PC-3 (cell line): ENCODE data around the gene NEDD9. TPM values are rescaled to one million over a fixed set of nuclear protein-coding genes. Genes with fewer than 3 reads are reported as not detected.

Experiments
- ATAC-seq: fragments of 200-7000 bp; cut with Tn5 transposase; 2 replicates; pipeline ENCODE4 v1.9.1; 2020; ENCODE audit warnings: mild to moderate bottlenecking, moderate library complexity
- BruUV-seq: library from RNA; stranded (reverse); fragments of 400-500 nt; replicated peaks from 2 replicates; lab custom pipeline; 2021; lab: Mats Ljungman, UMichigan
- CTCF ChIA-PET: fragments of 300-600 bp; sonication (Branson Sonifier 250); formaldehyde crosslinking; loops from one replicate; lab custom pipeline; 2022; ENCODE audit warnings: antibody characterized with exemption; lab: Charles Lee
- POLR2A ChIA-PET: fragments of 300-600 bp; sonication (Branson Sonifier 250); formaldehyde crosslinking; loops from one replicate; lab custom pipeline; 2022; ENCODE audit warnings: antibody characterized with exemption; ENCODE audit not compliant: unreplicated experiment; lab: Charles Lee
- DNase-seq: peaks from one replicate; pipeline ENCODE4 v3.0.0-alpha.2; 2015
- H2AFZ ChIP-seq: fragments of 300-600 bp; sonication (generic); 2 replicates; pipeline ENCODE4 v1.6.0; 2016; ENCODE audit warnings: antibody characterized with exemption, low read length
- H3F3A ChIP-seq: fragments of 300-600 bp; sonication (generic); one replicate; pipeline ENCODE4 v1.6.0; 2017; ENCODE audit warnings: antibody characterized with exemption, low read length, control low read depth, mild to moderate bottlenecking; ENCODE audit not compliant: unreplicated experiment
- H3K27ac ChIP-seq: fragments of 300-600 bp; sonication (generic); 2 replicates; pipeline ENCODE4 v1.5.1; 2016; ENCODE audit warnings: mild to moderate bottlenecking, low read length
- H3K27me3 ChIP-seq: fragments of 300-600 bp; sonication (generic); 2 replicates; pipeline ENCODE4 v1.6.1; 2016; ENCODE audit warnings: low read length, mixed read lengths
- H3K36me3 ChIP-seq: fragments of 300-600 bp; sonication (generic); 2 replicates; pipeline ENCODE4 v1.6.1; 2016; ENCODE audit warnings: low read depth, mixed run types, low read length, mixed read lengths
- H3K4me1 ChIP-seq: fragments of 300-600 bp; sonication (generic); 2 replicates; pipeline ENCODE4 v1.5.1; 2016; ENCODE audit warnings: low read length; ENCODE audit not compliant: insufficient read depth
- H3K4me2 ChIP-seq: fragments of 300-600 bp; sonication (generic); 2 replicates; pipeline ENCODE4 v1.6.0; 2016; ENCODE audit warnings: low read length
- H3K4me3 ChIP-seq: fragments of 300-600 bp; sonication (generic); 2 replicates; pipeline ENCODE4 v1.5.1; 2016; ENCODE audit warnings: mild to moderate bottlenecking, low read length, mixed read lengths
- H3K79me2 ChIP-seq: fragments of 300-600 bp; sonication (generic); 2 replicates; pipeline ENCODE4 v1.6.1; 2017; ENCODE audit warnings: low read length, mixed read lengths
- H3K9ac ChIP-seq: fragments of 300-600 bp; sonication (generic); 2 replicates; pipeline ENCODE4 v1.6.0; 2016; ENCODE audit warnings: mild to moderate bottlenecking, low read length
- H3K9me2 ChIP-seq: fragments of 300-600 bp; sonication (generic); replicated peaks from 2 replicates; pipeline ENCODE4 v1.6.1; 2016; ENCODE audit warnings: mixed run types, low read length, mixed read lengths
- H3K9me3 ChIP-seq: fragments of 300-600 bp; sonication (generic); 2 replicates; pipeline ENCODE4 v1.6.1; 2016; ENCODE audit warnings: low read length, mixed read lengths
- H4K20me1 ChIP-seq: fragments of 300-600 bp; sonication (generic); 2 replicates; pipeline ENCODE4 v1.6.1; 2016; ENCODE audit warnings: low read length, mixed read lengths
- CTCF ChIP-seq: fragments of 300-600 bp; sonication (generic); conservative IDR thresholded peaks from 2 replicates; pipeline ENCODE4 v1.5.1; 2017; ENCODE audit warnings: antibody characterized with exemption, low read depth, mild to moderate bottlenecking, low read length
- EZH2 ChIP-seq: fragments of 300-600 bp; sonication (generic); IDR thresholded peaks from one replicate; pipeline ENCODE4 v1.6.1; 2017; ENCODE audit warnings: antibody characterized with exemption, mild to moderate bottlenecking, low read length; ENCODE audit not compliant: unreplicated experiment
- EZH2phosphoT487 ChIP-seq: fragments of 300-600 bp; sonication (generic); IDR thresholded peaks from 2 replicates; pipeline ENCODE4 v1.6.1; 2018; ENCODE audit warnings: mild to moderate bottlenecking, antibody characterized with exemption, low read length, borderline replicate concordance
- intact Hi-C: fragments of 100-400 bp; cut with micrococcal nuclease; formaldehyde crosslinking; loops from 2 replicates; pipeline ENCODE4 v1.9.0; 2023
- total RNA-seq: library from RNA; depleted of rRNA; stranded (reverse); fragments of >200 nt; gene quantifications from 2 replicates; pipeline ENCODE4 v1.2.3, GENCODE V29; 2014

The NEDD9 gene
- total RNA-seq, 1 experiment from 2014 or later: 12.1 TPM

GRCh38 chr6:11196511-11197174 is 35.8 kb downstream of the NEDD9 start:
- intact Hi-C loops: no loop called here
- TF ChIP-seq CTCF: no peak
- DNase-seq: no peak
- CTCF ChIA-PET: no interaction called here
- no peaks in the 10 kb centered on the region for H3K9me2 ChIP-seq
- H3K9me3 ChIP-seq: no peaks in the 10 kb centered on the region
- H3K4me2 ChIP-seq: no peak overlapping the region
- no peak overlapping the region for H2AFZ ChIP-seq
- peaks cover 8% of the 10 kb centered on the region for H3K4me1 ChIP-seq
- H3F3A ChIP-seq: no peaks in the 10 kb centered on the region
- BruUV-seq: no TSS peak
- no peak overlapping the region for H3K9ac ChIP-seq
- H3K36me3 ChIP-seq: 0 out of 2 replicates have a peak, but pooled peaks cover 2% of the 10 kb centered on the region
- POLR2A ChIA-PET: no interaction called here
- H3K27me3 ChIP-seq: no peaks in the 10 kb centered on the region
- no peaks in the 10 kb centered on the region for H4K20me1 ChIP-seq
- H3K4me3 ChIP-seq: no peak overlapping the region
- H3K79me2 ChIP-seq: no peaks in the 10 kb centered on the region
- ATAC-seq: no peak
- no peak overlapping the region for H3K27ac ChIP-seq

- POLR2A ChIA-PET: no interaction called here
- no peak overlapping the region for H3K27ac ChIP-seq
Measured at GRCh38 chr6:11194356-11195218, 37.9 kb downstream of the NEDD9 start.

More at GRCh38 chr6:11194356-11195218, 37.9 kb downstream of the NEDD9 start:
- Histone ChIP-seq H3K79me2 (no peaks in the 10 kb centered on the region), H3K4me3 (no peak overlapping the region), H3K36me3 (peaks cover 15% of the 10 kb centered on the region), H3K9ac (no peak overlapping the region), H3K27me3 (no peaks in the 10 kb centered on the region), H3K4me1 (no peaks in the 10 kb centered on the region), H3K4me2 (no peak overlapping the region), H2AFZ (no peak overlapping the region), H3K9me2 (no peaks in the 10 kb centered on the region), H3K9me3 (no peaks in the 10 kb centered on the region), H3F3A (no peaks in the 10 kb centered on the region), H4K20me1 (no peaks in the 10 kb centered on the region)
- DNase-seq: no peak
- TF ChIP-seq EZH2phosphoT487: no peak
- no peak for TF ChIP-seq EZH2
- no peak for TF ChIP-seq CTCF
- no TSS peak for BruUV-seq
- CTCF ChIA-PET: no interaction called here
- no peak for ATAC-seq
- intact Hi-C loops: no loop called here
